AG04450 (cell line): Measurements from ENCODE around the gene TBCD. TPM values are rescaled to one million over a fixed set of nuclear protein-coding genes. Genes with fewer than 3 reads are reported as not detected.

ENCODE experiments used
- CTCF ChIA-PET: fragments of 300-600, 350-600 bp; formaldehyde crosslinking; extraction: SDS; loops from one replicate; lab custom pipeline; 2022; ENCODE audit warnings: antibody characterized with exemption, inconsistent platforms; lab: Charles Lee
- POLR2A ChIA-PET: fragments of 350-600 bp; formaldehyde crosslinking; extraction: SDS; loops from one replicate; lab custom pipeline; 2021; ENCODE audit warnings: antibody characterized with exemption, inconsistent platforms; lab: Yijun Ruan, JAX
- DNase-seq: peaks from one replicate; pipeline ENCODE4 v3.0.0-alpha.2; 2011; ENCODE audit warnings: low read depth, low spot score
- H3K27ac ChIP-seq: one replicate; pipeline ENCODE4 v1.5.1; 2012; ENCODE audit warnings: low read depth, low read length, control low read depth
- H3K27me3 ChIP-seq: one replicate; pipeline ENCODE4 v1.6.0; 2012; ENCODE audit warnings: low read length; ENCODE audit not compliant: control insufficient read depth, insufficient read depth
- H3K4me3 ChIP-seq: 2 replicates; pipeline ENCODE4 v1.5.1; 2011; ENCODE audit warnings: mild to moderate bottlenecking, low read depth, low read length, control low read depth
- H3K9me3 ChIP-seq: 2 replicates; pipeline ENCODE4 v1.5.1; 2012; ENCODE audit warnings: low read length; ENCODE audit not compliant: control insufficient read depth, insufficient read depth
- CTCF ChIP-seq: IDR thresholded peaks from 2 replicates; pipeline ENCODE4 v1.5.1; 2011; ENCODE audit warnings: low read depth, low read length, control low read depth, inconsistent platforms
- polyA plus RNA-seq: library from polyadenylated mRNA; depleted of rRNA; stranded (reverse); fragments of >200 nt; gene quantifications from 2 replicates; pipeline ENCODE4 v1.2.3, GENCODE V29; 2011

TBCD gene
- polyA plus RNA-seq, 1 experiment, result 28.5 TPM

- POLR2A ChIA-PET, result no interaction called here
- no peak for DNase-seq
- CTCF ChIA-PET, result interaction anchor here (1.2 kb wide), 1 partner anchor 58 kb away, joined by 4 read pairs; no protein-coding TSS in a partner anchor
- TF ChIP-seq CTCF, result no peak
- Histone ChIP-seq H3K27ac (no peak within 1 kb of the TSS), H3K4me3 (no peak within 1 kb of the TSS), H3K27me3 (no peaks in the 10 kb centered on the region), H3K9me3 (no peaks in the 10 kb centered on the region; the same call in 1 of the 2 replicates)
These were observed 87.9 kb downstream of the TBCD start, which contains the start of gene ZNF750 for GRCh38 chr17:82839617-82840292. TSS of gene ZNF750 (minus strand) at chr17:82840022. CDS start at chr17:82832454, 7,568 bp downstream.

DNA sequence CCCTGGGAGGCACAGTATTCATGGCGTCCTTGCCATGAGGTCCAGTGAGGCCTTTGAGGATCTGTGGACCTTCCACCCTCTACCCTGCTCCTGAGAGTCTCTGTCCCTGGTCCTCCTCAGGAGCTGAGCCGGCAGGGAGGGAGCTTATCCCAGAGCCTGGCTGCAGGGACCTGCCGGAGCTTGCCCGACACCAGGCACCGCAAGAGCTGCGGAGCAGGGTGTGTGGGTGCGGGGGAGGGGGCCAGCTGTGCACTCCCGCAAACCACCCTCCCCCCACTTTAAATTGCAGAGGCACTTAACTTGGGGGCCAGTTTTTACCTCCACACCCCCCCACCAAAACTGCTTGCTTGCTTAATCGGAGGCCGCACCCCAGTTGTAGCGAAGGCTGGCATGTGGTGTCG lies 88.6 kb downstream of the TBCD start:
- Histone ChIP-seq H3K27me3 (no peaks in the 10 kb centered on the region), H3K9me3 (no peaks in the 10 kb centered on the region; the same call in 1 of the 2 replicates), H3K4me3 (no peak overlapping the region), H3K27ac (no peak overlapping the region)
- ChIA-PET POLR2A (no interaction called here), CTCF (no interaction called here)
- no peak for TF ChIP-seq CTCF
- DNase-seq, result no peak

DNA sequence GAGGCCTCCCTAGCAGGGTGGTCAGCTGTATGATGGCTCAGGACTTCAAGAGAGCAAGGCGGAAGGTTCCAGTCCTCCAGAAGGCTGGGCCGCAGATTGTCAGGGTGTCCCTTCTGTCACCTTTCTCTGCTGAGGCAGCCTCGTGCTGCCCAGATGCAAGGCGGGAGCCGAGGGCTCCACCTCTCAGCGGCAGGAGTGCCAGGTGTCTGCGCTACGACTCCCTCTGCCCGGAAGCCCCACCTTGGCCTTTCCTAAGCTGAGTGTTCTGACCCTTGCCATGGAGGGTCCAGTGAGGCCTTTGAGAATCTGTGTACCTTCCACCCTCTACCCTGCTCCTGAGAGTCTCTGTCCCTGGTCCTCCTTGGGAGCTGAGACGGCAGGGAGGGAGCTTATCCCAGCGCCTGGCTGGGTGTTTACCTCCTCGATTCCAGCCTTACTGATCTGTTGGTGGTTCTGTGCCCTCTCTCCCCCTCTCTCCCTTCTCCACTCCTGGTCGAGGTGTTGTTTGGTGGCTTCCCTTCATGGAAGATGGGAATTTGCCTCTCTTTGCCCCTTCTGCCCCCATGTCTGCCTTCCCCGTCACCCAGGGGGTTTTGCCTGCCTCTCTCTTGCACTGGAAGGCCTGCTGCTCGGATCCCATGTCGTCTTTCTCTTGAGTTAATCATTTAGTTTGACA lies 90.2 kb downstream of the TBCD start:
- no peaks in the 10 kb centered on the region for H3K27me3 ChIP-seq
- H3K9me3 ChIP-seq, result no peaks in the 10 kb centered on the region
- no peak for DNase-seq
- no peak overlapping the region for H3K4me3 ChIP-seq
- no peak for TF ChIP-seq CTCF
- no peak overlapping the region for H3K27ac ChIP-seq
- POLR2A ChIA-PET, result no interaction called here
- CTCF ChIA-PET, result no interaction called here

DNA sequence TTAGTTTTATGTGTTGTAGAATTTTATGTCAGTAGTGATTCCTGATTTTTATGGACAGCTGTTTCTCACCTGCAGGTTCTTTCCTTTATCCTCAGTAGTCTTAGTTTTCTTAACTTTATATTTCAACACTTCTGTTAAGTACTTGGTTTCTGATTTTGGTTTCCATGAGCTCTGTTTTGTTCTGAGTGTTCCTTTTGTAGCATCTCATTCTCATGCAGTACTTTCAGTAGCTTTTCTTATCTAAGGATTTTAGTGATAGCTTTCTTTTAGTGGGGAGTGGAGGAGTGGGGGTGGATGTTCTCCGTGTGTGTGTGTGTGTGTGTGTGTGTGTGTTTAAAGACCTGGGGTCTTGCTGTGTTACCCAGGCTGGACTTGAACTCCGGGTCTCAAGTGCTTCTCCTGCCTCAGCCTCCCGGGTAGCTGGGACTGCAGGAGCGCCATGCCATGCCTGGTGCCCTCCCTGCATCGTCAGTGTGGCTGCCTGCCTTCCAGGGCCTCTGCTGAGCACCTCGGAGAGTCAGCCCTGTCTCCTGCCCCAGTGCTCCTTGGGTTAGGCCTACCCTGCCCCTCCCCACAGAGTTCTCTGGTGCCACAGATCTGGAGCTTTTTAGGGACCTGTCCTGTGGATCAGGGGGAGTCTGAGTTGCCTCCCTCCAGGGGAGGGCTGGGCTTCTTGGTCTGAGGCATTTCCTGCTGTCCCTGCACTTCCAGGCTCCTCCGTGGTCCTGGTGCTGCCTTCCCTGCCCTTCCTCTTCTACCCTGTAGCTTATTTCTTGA lies 92.2 kb downstream of the TBCD start:
- Histone ChIP-seq H3K27me3 (no peaks in the 10 kb centered on the region), H3K9me3 (no peaks in the 10 kb centered on the region; the same call in 1 of the 2 replicates), H3K4me3 (no peak overlapping the region), H3K27ac (no peak overlapping the region)
- POLR2A ChIA-PET, result interaction anchor here (0.5 kb wide), 1 partner anchor 53 kb away, joined by 3 read pairs; no protein-coding TSS in a partner anchor
- TF ChIP-seq CTCF, result no peak
- CTCF ChIA-PET, result no interaction called here
- no peak for DNase-seq

- Histone ChIP-seq H3K4me3 (no peak overlapping the region), H3K9me3 (no peaks in the 10 kb centered on the region; the same call in 1 of the 2 replicates), H3K27ac (no peak overlapping the region), H3K27me3 (no peaks in the 10 kb centered on the region)
- TF ChIP-seq CTCF, result no peak
- CTCF ChIA-PET, result no interaction called here
- DNase-seq, result no peak
- POLR2A ChIA-PET, result no interaction called here
These were observed 92.9 kb downstream of the TBCD start for GRCh38 chr17:82844796-82845162.
